Osteoblast (primary cell): ENCODE measurements around the gene OR7G3. TPM values are rescaled to one million over a fixed set of nuclear protein-coding genes. Genes with fewer than 3 reads are reported as not detected.

Source experiments
- DNase-seq: peaks from one replicate; pipeline ENCODE4 v3.0.0; 2011; ENCODE audit warnings: low spot score, mixed read lengths; ENCODE audit not compliant: insufficient read length; ENCODE audit errors: missing footprints
- H2AFZ ChIP-seq: 2 replicates; pipeline ENCODE4 v1.6.0; 2011; ENCODE audit warnings: mild to moderate bottlenecking, low read length
- H3K27ac ChIP-seq: 2 replicates; pipeline ENCODE4 v1.5.1; 2011; ENCODE audit warnings: mild to moderate bottlenecking, low read depth, low read length, moderate library complexity
- H3K27me3 ChIP-seq: 2 replicates; pipeline ENCODE4 v1.6.0; 2012; ENCODE audit warnings: mild to moderate bottlenecking, control low read depth, inconsistent platforms, low read length, moderate library complexity; ENCODE audit not compliant: insufficient read depth
- H3K36me3 ChIP-seq: 2 replicates; pipeline ENCODE4 v1.5.1; 2011; ENCODE audit warnings: mild to moderate bottlenecking, low read length, control low read depth, moderate library complexity; ENCODE audit not compliant: insufficient read depth
- H3K4me1 ChIP-seq: 2 replicates; pipeline ENCODE4 v1.5.1; 2011; ENCODE audit warnings: mild to moderate bottlenecking, low read length, control low read depth, moderate library complexity; ENCODE audit not compliant: insufficient read depth
- H3K4me2 ChIP-seq: 2 replicates; pipeline ENCODE4 v1.6.0; 2011; ENCODE audit warnings: mild to moderate bottlenecking, low read length; ENCODE audit not compliant: insufficient read depth
- H3K4me3 ChIP-seq: fragments of 200-600 bp; sonication (generic); 3 replicates; pipeline ENCODE4 v1.5.1; 2012; ENCODE audit warnings: mild to moderate bottlenecking, low read length, inconsistent platforms; ENCODE audit not compliant: insufficient read depth
- H3K79me2 ChIP-seq: 2 replicates; pipeline ENCODE4 v1.6.0; 2012; ENCODE audit warnings: mild to moderate bottlenecking, low read length, control low read depth, inconsistent platforms; ENCODE audit not compliant: insufficient read depth
- H3K9me3 ChIP-seq: 2 replicates; pipeline ENCODE4 v1.5.1; 2011; ENCODE audit warnings: low read depth, low read length, control low read depth
- H4K20me1 ChIP-seq: 2 replicates; pipeline ENCODE4 v1.6.0; 2012; ENCODE audit warnings: mild to moderate bottlenecking, low read length, control low read depth; ENCODE audit not compliant: insufficient read depth
- total RNA-seq: library from RNA; depleted of rRNA; stranded (reverse); fragments of >200 nt; gene quantifications from 2 replicates; pipeline ENCODE4 v1.2.3, GENCODE V29; 2012
- TF ChIP-seq, protein P1 (sequence below): IDR thresholded peaks from 2 replicates; pipeline ENCODE4 v1.5.1; 2011; ENCODE audit warnings: mild to moderate bottlenecking, low read depth, low read length, moderate library complexity; ENCODE audit errors: extremely low read depth

Gene OR7G3
- total RNA-seq, 1 donor: not detected

- Histone ChIP-seq H3K27ac (no peak overlapping the region), H3K4me3 (no peak overlapping the region), H3K4me2 (no peak overlapping the region), H4K20me1 (peaks cover 20% of the 10 kb centered on the region), H3K4me1 (no peaks in the 10 kb centered on the region), H3K27me3 (no peaks in the 10 kb centered on the region), H3K79me2 (peaks cover 69% of the 10 kb centered on the region), H3K36me3 (peaks cover 47% of the 10 kb centered on the region), H2AFZ (no peak overlapping the region), H3K9me3 (peaks cover 10% of the 10 kb centered on the region)
- peak; percentile 65 for DNase-seq
- TF ChIP-seq, protein P1, sequence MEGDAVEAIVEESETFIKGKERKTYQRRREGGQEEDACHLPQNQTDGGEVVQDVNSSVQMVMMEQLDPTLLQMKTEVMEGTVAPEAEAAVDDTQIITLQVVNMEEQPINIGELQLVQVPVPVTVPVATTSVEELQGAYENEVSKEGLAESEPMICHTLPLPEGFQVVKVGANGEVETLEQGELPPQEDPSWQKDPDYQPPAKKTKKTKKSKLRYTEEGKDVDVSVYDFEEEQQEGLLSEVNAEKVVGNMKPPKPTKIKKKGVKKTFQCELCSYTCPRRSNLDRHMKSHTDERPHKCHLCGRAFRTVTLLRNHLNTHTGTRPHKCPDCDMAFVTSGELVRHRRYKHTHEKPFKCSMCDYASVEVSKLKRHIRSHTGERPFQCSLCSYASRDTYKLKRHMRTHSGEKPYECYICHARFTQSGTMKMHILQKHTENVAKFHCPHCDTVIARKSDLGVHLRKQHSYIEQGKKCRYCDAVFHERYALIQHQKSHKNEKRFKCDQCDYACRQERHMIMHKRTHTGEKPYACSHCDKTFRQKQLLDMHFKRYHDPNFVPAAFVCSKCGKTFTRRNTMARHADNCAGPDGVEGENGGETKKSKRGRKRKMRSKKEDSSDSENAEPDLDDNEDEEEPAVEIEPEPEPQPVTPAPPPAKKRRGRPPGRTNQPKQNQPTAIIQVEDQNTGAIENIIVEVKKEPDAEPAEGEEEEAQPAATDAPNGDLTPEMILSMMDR: no peak
Measured at GRCh38 chr19:9155591-9155990, 28.8 kb upstream of the OR7G3 start.

GRCh38 chr19:9151367-9151766, 24.6 kb upstream of the OR7G3 start:
- H2AFZ ChIP-seq: no peak overlapping the region
- peaks cover 43% of the 10 kb centered on the region for H4K20me1 ChIP-seq
- H3K4me3 ChIP-seq: no peak overlapping the region
- no peaks in the 10 kb centered on the region for H3K4me1 ChIP-seq
- peaks cover 2% of the 10 kb centered on the region for H3K9me3 ChIP-seq
- H3K79me2 ChIP-seq: peaks cover 97% of the 10 kb centered on the region
- DNase-seq: no peak
- TF ChIP-seq, protein P1: no peak
- H3K4me2 ChIP-seq: no peak overlapping the region
- no peaks in the 10 kb centered on the region for H3K27me3 ChIP-seq
- H3K36me3 ChIP-seq: peaks cover 12% of the 10 kb centered on the region
- H3K27ac ChIP-seq: no peak overlapping the region

- no peaks in the 10 kb centered on the region for H3K4me1 ChIP-seq
- no peaks in the 10 kb centered on the region for H3K27me3 ChIP-seq
- peaks cover 43% of the 10 kb centered on the region for H4K20me1 ChIP-seq
- H3K9me3 ChIP-seq: peaks cover 2% of the 10 kb centered on the region
- TF ChIP-seq, protein P1: no peak
- H3K4me3 ChIP-seq: no peak overlapping the region
- DNase-seq: no peak
- no peak overlapping the region for H3K4me2 ChIP-seq
- H3K36me3 ChIP-seq: peaks cover 10% of the 10 kb centered on the region
- no peak overlapping the region for H2AFZ ChIP-seq
- no peak overlapping the region for H3K27ac ChIP-seq
- peaks cover 96% of the 10 kb centered on the region for H3K79me2 ChIP-seq
Measured at GRCh38 chr19:9150650-9151049, 23.9 kb upstream of the OR7G3 start.

- H3K4me2 ChIP-seq: no peak overlapping the region
- no peak overlapping the region for H3K4me3 ChIP-seq
- peaks cover 43% of the 10 kb centered on the region for H4K20me1 ChIP-seq
- TF ChIP-seq, protein P1: no peak
- no peak overlapping the region for H3K27ac ChIP-seq
- H3K79me2 ChIP-seq: peaks cover 96% of the 10 kb centered on the region
- H3K4me1 ChIP-seq: no peaks in the 10 kb centered on the region
- DNase-seq: no peak
- no peak overlapping the region for H2AFZ ChIP-seq
- H3K27me3 ChIP-seq: no peaks in the 10 kb centered on the region
- H3K36me3 ChIP-seq: peaks cover 10% of the 10 kb centered on the region
- peaks cover 2% of the 10 kb centered on the region for H3K9me3 ChIP-seq
Measured at GRCh38 chr19:9149997-9150396, 23.2 kb upstream of the OR7G3 start.
